ENCODE results near the gene LRSAM1. TPM values are rescaled to one million over a fixed set of nuclear protein-coding genes. Genes with fewer than 3 reads are reported as not detected.

Gene LRSAM1
- total and polyA plus RNA-seq, 2 of the 8 experiments (the other 6 are each of a cell fraction or from before 2014, with no cell fraction given), result 9.7 to 18.3 TPM

GRCh38 chr9:127491516-127491915, 40.2 kb downstream of the LRSAM1 start (continued):
- no peak for TF ChIP-seq CHD7 (IDR thresholded peaks at IDR 0.05; ENCODE audit: insufficient replicate concordance, low read length)
- no peak for TF ChIP-seq JUND (IDR thresholded peaks at IDR 0.05; ENCODE audit: low read length)
- no peak for TF ChIP-seq RAD21 (IDR thresholded peaks at IDR 0.05 in 1 of 2, conservative IDR thresholded peaks at IDR 0.05 in 1 of 2; ENCODE audit: low read depth in 2 of 2, low read length in 2 of 2)
- TF ChIP-seq CBX5 (IDR thresholded peaks at IDR 0.05; ENCODE audit: low read depth, low read length), result no peak
- no peak for TF ChIP-seq KDM1A (IDR thresholded peaks at IDR 0.05; ENCODE audit: borderline replicate concordance, low read length)
- no peak for TF ChIP-seq ASH2L (IDR thresholded peaks at IDR 0.05; ENCODE audit: low read length)
- no peak for TF ChIP-seq CTBP2 (IDR thresholded peaks at IDR 0.05; ENCODE audit: borderline replicate concordance, insufficient read depth, insufficient read length, low read length)
- TF ChIP-seq SIX5 (IDR thresholded peaks at IDR 0.05; ENCODE audit: low read depth, low read length), result no peak
- TF ChIP-seq GTF2F1 (IDR thresholded peaks at IDR 0.05; ENCODE audit: borderline replicate concordance, low read depth, low read length), result no peak
- TF ChIP-seq SRF (IDR thresholded peaks at IDR 0.05; ENCODE audit: low read depth, low read length), result no peak
- TF ChIP-seq NANOG (IDR thresholded peaks at IDR 0.05; ENCODE audit: insufficient read depth, low read depth, low read length, poor library complexity, severe bottlenecking), result no peak
- no peak for TF ChIP-seq POU5F1 (IDR thresholded peaks at IDR 0.05; ENCODE audit: low read depth, low read length)

All from H1 (cell line).